RWPE1 (cell line): ENCODE results near the gene KIF15.

Experiments used
- CTCF ChIA-PET: fragments of 350-600 bp; sonication (Branson Sonifier 250); formaldehyde crosslinking; extraction: SDS; loops from one replicate; lab custom pipeline; 2021; lab: Yijun Ruan, JAX
- POLR2A ChIA-PET: fragments of 400-600 bp; formaldehyde crosslinking; extraction: SDS; loops from one replicate; lab custom pipeline; 2020; ENCODE audit warnings: antibody characterized with exemption; ENCODE audit not compliant: low non-redundant PET; lab: Yijun Ruan, JAX
- DNase-seq: peaks from one replicate; pipeline ENCODE4 v3.0.0; 2012; ENCODE audit warnings: low spot score
- H3K27ac ChIP-seq: fragments of 450-650 bp; 2 replicates; pipeline ENCODE4 v1.5.1; 2017
- CTCF ChIP-seq: fragments of 450-650 bp; conservative IDR thresholded peaks from 2 replicates; pipeline ENCODE4 v1.5.1; 2017; ENCODE audit warnings: low read depth, mild to moderate bottlenecking

Gene KIF15

GRCh38 chr3:44885618-44886017 is 124.0 kb downstream of the KIF15 start:
- H3K27ac ChIP-seq, result peak overlapping the region; percentile 99
- TF ChIP-seq CTCF, result no peak
- ChIA-PET POLR2A (no interaction called here), CTCF (no interaction called here)
- DNase-seq, result peak; percentile 95

GRCh38 chr3:44886561-44886960 is 125.0 kb downstream of the KIF15 start:
- POLR2A ChIA-PET, result no interaction called here
- no peak for TF ChIP-seq CTCF
- DNase-seq, result peak; percentile 71
- CTCF ChIA-PET, result no interaction called here
- peak overlapping the region; percentile 99 for H3K27ac ChIP-seq

- no peak for DNase-seq
- peak overlapping the region; percentile 99 for H3K27ac ChIP-seq
- no peak for TF ChIP-seq CTCF
- POLR2A ChIA-PET, result no interaction called here
- CTCF ChIA-PET, result interaction anchor here (0.6 kb wide), 1 partner anchor 1052 kb away, joined by 3 read pairs; no protein-coding TSS in a partner anchor
These were observed 125.5 kb downstream of the KIF15 start for GRCh38 chr3:44887101-44887500.

- CTCF ChIA-PET, result no interaction called here
- no peak for TF ChIP-seq CTCF
- DNase-seq, result no peak
- POLR2A ChIA-PET, result no interaction called here
- H3K27ac ChIP-seq, result peak overlapping the region; percentile 38; the same call in 1 of the 2 replicates
These were observed 128.7 kb downstream of the KIF15 start for GRCh38 chr3:44890258-44890657.

GRCh38 chr3:44890852-44891251 is 129.3 kb downstream of the KIF15 start:
- TF ChIP-seq CTCF, result no peak

GRCh38 chr3:44892689-44893088 is 131.1 kb downstream of the KIF15 start:
- ChIA-PET POLR2A (no interaction called here), CTCF (no interaction called here)
- no peak for TF ChIP-seq CTCF
- peak overlapping the region; percentile 81 for H3K27ac ChIP-seq
- DNase-seq, result no peak

More at GRCh38 chr3:44890852-44891251, 129.3 kb downstream of the KIF15 start:
- peak overlapping the region; percentile 38; the same call in 1 of the 2 replicates for H3K27ac ChIP-seq
- DNase-seq, result no peak
- ChIA-PET POLR2A (no interaction called here), CTCF (no interaction called here)
